OCI-LY3 (cell line): Measurements from ENCODE around the gene PSMC3.

Experiments used
- EZH2phosphoT487 ChIP-seq: fragments of 200-600 bp; shearing (Covaris generic); IDR thresholded peaks from 2 replicates; pipeline ENCODE4 v1.6.1; 2018; ENCODE audit warnings: antibody characterized with exemption, mixed run types, low read depth
- TF ChIP-seq, protein P1 (sequence below): fragments of 200-600, 300-600 bp; sonication (generic); IDR thresholded peaks from 2 replicates; pipeline ENCODE4 v1.5.1; 2014; ENCODE audit warnings: antibody characterized with exemption, low read length, low read depth

DNA sequence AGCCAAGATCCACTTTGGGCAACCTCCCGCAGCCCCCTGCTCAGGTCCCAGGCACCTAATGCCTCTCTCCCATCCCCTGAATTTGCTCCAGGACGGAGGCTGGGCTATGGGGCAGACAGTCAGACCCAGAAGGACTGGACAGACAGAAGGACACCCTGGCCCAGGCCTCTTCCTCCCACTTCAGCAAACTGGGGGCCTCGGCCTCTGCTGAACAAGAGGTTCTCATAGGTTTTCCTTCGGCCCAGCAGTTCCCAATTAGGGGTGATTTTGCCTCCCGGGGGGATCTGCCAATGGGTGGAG is 51.6 kb downstream of the PSMC3 start:
- TF ChIP-seq, protein P1, sequence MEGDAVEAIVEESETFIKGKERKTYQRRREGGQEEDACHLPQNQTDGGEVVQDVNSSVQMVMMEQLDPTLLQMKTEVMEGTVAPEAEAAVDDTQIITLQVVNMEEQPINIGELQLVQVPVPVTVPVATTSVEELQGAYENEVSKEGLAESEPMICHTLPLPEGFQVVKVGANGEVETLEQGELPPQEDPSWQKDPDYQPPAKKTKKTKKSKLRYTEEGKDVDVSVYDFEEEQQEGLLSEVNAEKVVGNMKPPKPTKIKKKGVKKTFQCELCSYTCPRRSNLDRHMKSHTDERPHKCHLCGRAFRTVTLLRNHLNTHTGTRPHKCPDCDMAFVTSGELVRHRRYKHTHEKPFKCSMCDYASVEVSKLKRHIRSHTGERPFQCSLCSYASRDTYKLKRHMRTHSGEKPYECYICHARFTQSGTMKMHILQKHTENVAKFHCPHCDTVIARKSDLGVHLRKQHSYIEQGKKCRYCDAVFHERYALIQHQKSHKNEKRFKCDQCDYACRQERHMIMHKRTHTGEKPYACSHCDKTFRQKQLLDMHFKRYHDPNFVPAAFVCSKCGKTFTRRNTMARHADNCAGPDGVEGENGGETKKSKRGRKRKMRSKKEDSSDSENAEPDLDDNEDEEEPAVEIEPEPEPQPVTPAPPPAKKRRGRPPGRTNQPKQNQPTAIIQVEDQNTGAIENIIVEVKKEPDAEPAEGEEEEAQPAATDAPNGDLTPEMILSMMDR = no peak
- no peak for TF ChIP-seq EZH2phosphoT487
